Heart left ventricle (tissue), 16 donors: Measurements from ENCODE around the gene C12orf75. TPM values are rescaled to one million over a fixed set of nuclear protein-coding genes. Genes with fewer than 3 reads are reported as not detected.
"Not testable (repeated sequence)": the region's sequence is repeated elsewhere in the genome, so short reads cannot be mapped to it uniquely, and the experiment has no call there.

Source experiments
- ATAC-seq, 4 donors: fragments of 200-7000 bp; cut with Tn5 transposase; one replicate each; pipeline ENCODE4 v1.9.1; 2020 to 2022; ENCODE audit warnings: moderate library complexity in 4 of 4, mild to moderate bottlenecking in 3 of 4, moderate number of reproducible peaks in 1 of 4
- DNase-seq, 5 donors: peaks; one replicate each; pipeline ENCODE4 v3.0.0-alpha.2; 2020
- H3K27ac ChIP-seq, 12 donors: fragments of 200-600 bp; sonication (generic) in 4 of 12; one replicate each; pipeline versions ENCODE4 v1.5.0 to v1.8.0; 2016 to 2022; ENCODE audit warnings: mild to moderate bottlenecking in 2 of 12
- H3K27me3 ChIP-seq, 9 donors: fragments of 200-600 bp; sonication (generic) in 2 of 9; one replicate each; pipeline versions ENCODE4 v1.5.1 to v1.8.0; 2016 to 2022; ENCODE audit warnings: mild to moderate bottlenecking in 3 of 9
- H3K36me3 ChIP-seq, 9 donors: fragments of 200-600 bp; sonication (generic) in 2 of 9; one replicate each; pipeline versions ENCODE4 v1.5.0 to v1.8.0; 2018 to 2022; ENCODE audit warnings: mild to moderate bottlenecking in 2 of 9
- H3K4me1 ChIP-seq, 12 donors: fragments of 200-600 bp; sonication (generic) in 4 of 12; one replicate each; pipeline versions ENCODE4 v1.5.0 to v1.8.0; 2016 to 2022; ENCODE audit warnings: mild to moderate bottlenecking in 3 of 12
- H3K4me3 ChIP-seq, 12 donors: fragments of 200-600 bp; sonication (generic) in 4 of 12; one replicate each; pipeline versions ENCODE4 v1.5.0 to v1.8.0; 2017 to 2022; ENCODE audit warnings: mild to moderate bottlenecking in 9 of 12, moderate library complexity in 4 of 12
- H3K9me3 ChIP-seq, 12 donors: fragments of 200-600 bp; sonication (generic) in 4 of 12; one replicate each; pipeline versions ENCODE4 v1.5.0 to v1.8.0; 2016 to 2022; ENCODE audit warnings: mild to moderate bottlenecking in 1 of 12
- POLR2A ChIP-seq, 2 donors: fragments of 450-650 bp; IDR thresholded peaks; one replicate each; pipeline ENCODE4 v1.6.1; 2017; ENCODE audit warnings: antibody characterized with exemption in 2 of 2, mild to moderate bottlenecking in 2 of 2, moderate library complexity in 2 of 2
- WGBS, 4 donors: extraction: QIAGEN DNeasy Blood & Tissue Kit in 2 of 4; methylation state at CpG; one replicate each; pipeline versions ENCODE4 v1.1.5 to v1.1.7; 2013 to 2018; 5-methylcytosine and 5-hydroxymethylcytosine counted together
- intact Hi-C, 10 donors: fragments of 100-400 bp; cut with DNase I; formaldehyde crosslinking; loops; one replicate each; pipeline versions ENCODE4 v1.11.1 to v1.14.2; 2022
- polyA plus RNA-seq, 2 donors: library from polyadenylated mRNA; stranded (reverse); fragments of 200-250 nt; gene quantifications; one replicate each; pipeline ENCODE4 v1.2.3, GENCODE V29; 2013
- total RNA-seq, 9 donors: library from RNA; depleted of rRNA in 2 of 9; stranded (reverse); fragments of >200 nt in 2 of 9; fragmentation: NEBNext Ultra II Directional in 3 of 9; extraction: Animal tissue kit (Norgen Biotek cat#: 25700) in 3 of 9; gene quantifications; one replicate each; pipeline versions ENCODE4 v1.1.0 to v1.2.4, GENCODE V29; 2016 to 2023
- TF ChIP-seq, protein P1 (sequence below), 12 donors: fragments of 200-600 bp; sonication (generic) in 4 of 12; IDR thresholded peaks; one replicate each; pipeline versions ENCODE4 v1.5.0 to v1.8.0; 2018 to 2022; ENCODE audit warnings: antibody characterized with exemption in 12 of 12, mild to moderate bottlenecking in 5 of 12
- donor health status: ischemic (EF 13 %, LVEDD 7.1; RV severe dilation, severe dysfunction).
- donor health status: healthy with polysubstance abuse.
- donor health status: DM: no; HTN: yes; CAD: no.
- donor health status: DM: no; HTN: no; CAD: no.
- donor health status: ischemic (EF 25% LVEDD 6.9; RV normal size, moderate dysfunction).
- donor health status: ischemic (EF 25% LVEDD 5.7; RV mildly dilated, moderate dysfunction).
- donor health status: healthy.
- donor health status: DM: yes; HTN: yes; CAD: no.
- donor health status: ischemic (EF 35%, LVEDD 5.7; RV mildly dilated, moderate dysfunction).
- donor health status: nonischemic (EF 11% LVEDD 7.7; RV severe dilation, severe dysfunction).
- donor health status: DM: yes; HTN: yes; CAD: no.
- donor health status: PGD.
- donor health status: ischemic (EF 29% LVEDD 5.4; RV normal size, mild dysfunction).
- donor health status: nonischemic (EF 23%, LVEDD 6.1; RV moderate dilation, normal function).

Gene C12orf75
- total and polyA plus RNA-seq, 11 donors: 0.33 to 14.5 (median 1.4) TPM; not detected in 1

DNA sequence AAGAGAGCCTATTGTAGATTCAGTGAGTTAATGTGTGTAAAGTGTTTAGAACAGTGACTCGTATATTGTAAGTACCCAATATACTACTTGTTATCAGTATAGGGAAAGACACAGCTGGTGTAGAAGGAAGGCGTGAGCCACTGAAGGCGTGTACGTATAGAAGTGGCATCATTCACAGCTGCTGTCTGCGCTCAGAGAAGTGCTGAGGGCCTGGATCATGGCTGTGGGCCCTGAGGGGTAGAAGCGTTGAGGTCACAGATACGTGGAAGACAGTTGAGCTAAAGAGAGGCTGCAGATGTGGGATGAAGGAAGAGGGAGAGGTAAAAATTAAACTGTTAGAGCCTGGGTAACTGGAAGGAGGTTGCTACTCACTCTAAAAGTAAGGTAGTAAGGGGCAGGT lies 5.9 kb downstream of the C12orf75 start:
- H3K36me3 ChIP-seq: no peaks in the 10 kb centered on the region
- 84 to 92% (median 88%) methylated on average over 7 of the region's 7 CpGs for WGBS, 4 donors
- no peak for TF ChIP-seq POLR2A (IDR thresholded peaks at IDR 0.05)
- TF ChIP-seq, protein P1, sequence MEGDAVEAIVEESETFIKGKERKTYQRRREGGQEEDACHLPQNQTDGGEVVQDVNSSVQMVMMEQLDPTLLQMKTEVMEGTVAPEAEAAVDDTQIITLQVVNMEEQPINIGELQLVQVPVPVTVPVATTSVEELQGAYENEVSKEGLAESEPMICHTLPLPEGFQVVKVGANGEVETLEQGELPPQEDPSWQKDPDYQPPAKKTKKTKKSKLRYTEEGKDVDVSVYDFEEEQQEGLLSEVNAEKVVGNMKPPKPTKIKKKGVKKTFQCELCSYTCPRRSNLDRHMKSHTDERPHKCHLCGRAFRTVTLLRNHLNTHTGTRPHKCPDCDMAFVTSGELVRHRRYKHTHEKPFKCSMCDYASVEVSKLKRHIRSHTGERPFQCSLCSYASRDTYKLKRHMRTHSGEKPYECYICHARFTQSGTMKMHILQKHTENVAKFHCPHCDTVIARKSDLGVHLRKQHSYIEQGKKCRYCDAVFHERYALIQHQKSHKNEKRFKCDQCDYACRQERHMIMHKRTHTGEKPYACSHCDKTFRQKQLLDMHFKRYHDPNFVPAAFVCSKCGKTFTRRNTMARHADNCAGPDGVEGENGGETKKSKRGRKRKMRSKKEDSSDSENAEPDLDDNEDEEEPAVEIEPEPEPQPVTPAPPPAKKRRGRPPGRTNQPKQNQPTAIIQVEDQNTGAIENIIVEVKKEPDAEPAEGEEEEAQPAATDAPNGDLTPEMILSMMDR (IDR thresholded peaks at IDR 0.05): no peak
- no peak for DNase-seq
- H3K4me3 ChIP-seq: no peak overlapping the region
- peaks cover 0 to 13% (median 7%) of the 10 kb centered on the region in 12 donors for H3K9me3 ChIP-seq
- intact Hi-C loops: no loop called here
- H3K27me3 ChIP-seq: no peaks in the 10 kb centered on the region
- peaks cover 0 to 4% (median 0%) of the 10 kb centered on the region in 12 donors for H3K4me1 ChIP-seq
- no peak for ATAC-seq
- H3K27ac ChIP-seq: no peak overlapping the region

DNA sequence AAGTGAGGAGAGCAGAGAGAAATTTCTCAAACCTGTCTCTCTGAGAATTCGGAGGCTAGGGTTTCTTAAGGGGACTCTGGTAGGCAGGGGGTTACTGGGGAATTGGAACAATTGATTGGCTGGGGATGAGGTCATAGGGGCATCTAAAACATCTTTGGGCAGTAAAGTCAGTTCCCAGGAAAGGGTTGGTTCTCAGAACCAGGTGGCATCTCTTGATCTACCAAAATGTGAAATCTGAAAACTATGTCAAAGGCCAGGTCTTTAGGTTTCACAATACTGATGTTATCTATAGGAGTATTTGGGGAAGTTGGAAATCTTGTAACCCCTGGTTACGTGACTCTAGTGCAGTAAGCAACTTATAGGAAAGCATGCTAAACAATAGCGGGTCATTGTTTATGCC lies 6.9 kb downstream of the C12orf75 start:
- Histone ChIP-seq H3K9me3 (peaks cover 0 to 13% (median 7%) of the 10 kb centered on the region in 12 donors), H3K36me3 (no peaks in the 10 kb centered on the region), H3K4me1 (no peaks in the 10 kb centered on the region), H3K4me3 (no peak overlapping the region), H3K27me3 (no peaks in the 10 kb centered on the region), H3K27ac (no peak overlapping the region)
- DNase-seq (no peak), ATAC-seq (no peak)
- 92 to 95% (median 94%) methylated on average over 3 of the region's 3 CpGs for WGBS, 4 donors
- intact Hi-C loops: no loop called here
- TF ChIP-seq POLR2A (IDR thresholded peaks at IDR 0.05): no peak
- TF ChIP-seq, protein P1 (IDR thresholded peaks at IDR 0.05): no peak

DNA sequence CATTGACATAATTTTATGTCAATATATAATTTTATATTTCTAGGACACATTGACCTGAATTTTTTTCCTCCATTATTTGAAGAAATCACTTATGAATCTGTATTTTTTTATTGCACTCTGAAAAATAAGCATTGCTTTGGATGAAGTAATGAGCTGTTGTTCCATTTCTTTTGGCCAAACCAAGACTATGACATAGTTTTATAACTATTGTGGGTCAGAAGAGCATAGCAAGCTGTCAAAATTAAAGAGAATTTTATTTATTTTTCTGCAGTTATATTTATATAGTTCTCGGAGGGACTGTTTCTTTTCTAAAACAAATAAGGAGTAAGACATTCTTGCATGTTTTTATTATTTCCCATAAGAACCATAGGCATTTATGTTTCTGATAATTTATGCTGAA lies 8.5 kb downstream of the C12orf75 start:
- Histone ChIP-seq H3K4me1 (no peaks in the 10 kb centered on the region), H3K9me3 (peaks cover 0 to 13% (median 7%) of the 10 kb centered on the region in 12 donors), H3K4me3 (no peak overlapping the region), H3K27me3 (no peaks in the 10 kb centered on the region), H3K36me3 (no peaks in the 10 kb centered on the region), H3K27ac (no peak overlapping the region)
- ATAC-seq (no peak), DNase-seq (no peak)
- intact Hi-C loops: no loop called here
- WGBS, 4 donors: 66 to 85% (median 71%) methylated on average over 1 of the region's 1 CpG
- no peak for TF ChIP-seq POLR2A (IDR thresholded peaks at IDR 0.05)
- TF ChIP-seq, protein P1 (IDR thresholded peaks at IDR 0.05): no peak

DNA sequence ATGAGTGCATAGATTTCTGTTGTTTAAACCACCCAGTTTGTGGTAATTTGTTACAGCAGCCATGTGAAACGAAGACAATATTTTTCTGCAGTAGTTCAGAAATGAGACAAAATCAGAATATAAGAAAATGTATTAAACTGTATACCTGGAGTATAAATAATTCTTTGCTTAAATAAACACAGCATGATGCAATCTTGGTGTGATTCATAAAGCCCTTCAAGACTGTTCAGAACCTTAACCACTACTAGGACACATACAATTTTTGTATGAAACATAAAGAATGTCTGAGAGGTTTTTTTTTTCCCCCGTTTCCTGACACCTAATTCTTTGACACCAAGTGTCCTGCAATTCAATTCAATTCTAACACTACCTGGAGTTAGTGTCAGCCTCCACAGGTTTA lies 10.5 kb downstream of the C12orf75 start:
- DNase-seq (no peak), ATAC-seq (no peak)
- Histone ChIP-seq H3K36me3 (no peaks in the 10 kb centered on the region), H3K4me3 (no peak overlapping the region), H3K27ac (no peak overlapping the region), H3K9me3 (peaks cover 0 to 13% (median 7%) of the 10 kb centered on the region in 12 donors), H3K27me3 (no peaks in the 10 kb centered on the region), H3K4me1 (no peaks in the 10 kb centered on the region)
- TF ChIP-seq, protein P1 (IDR thresholded peaks at IDR 0.05): no peak
- TF ChIP-seq POLR2A (IDR thresholded peaks at IDR 0.05): no peak
- WGBS, 4 donors: 95 to 100% (median 97%) methylated on average over 2 of the region's 2 CpGs
- intact Hi-C loops: no loop called here

DNA sequence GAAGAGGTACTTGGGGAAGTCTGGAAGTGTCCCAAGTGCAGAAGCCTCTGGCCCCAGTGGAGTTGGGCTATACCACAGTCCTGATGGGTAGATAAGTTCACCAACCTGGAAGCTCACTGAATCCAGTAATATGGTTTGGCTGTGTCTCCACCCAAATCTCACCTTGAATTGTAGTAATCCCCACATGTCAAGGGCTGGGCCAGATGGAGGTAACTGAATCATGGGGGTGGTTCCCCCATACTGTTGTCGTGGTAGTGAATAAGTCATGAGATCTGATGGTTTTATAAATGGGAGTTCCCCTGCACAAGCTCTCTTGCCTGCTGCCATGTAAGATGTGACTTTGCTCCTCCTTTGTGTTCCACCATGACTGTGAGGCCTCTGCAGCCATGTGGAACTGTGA lies 11.1 kb downstream of the C12orf75 start:
- intact Hi-C loops, H3K27ac ChIP-seq, H3K36me3 ChIP-seq, H3K27me3 ChIP-seq, ATAC-seq, DNase-seq, H3K4me1 ChIP-seq, H3K4me3 ChIP-seq: not testable (repeated sequence)
- peaks cover 0 to 13% (median 7%) of the 10 kb centered on the region in 12 donors for H3K9me3 ChIP-seq
- WGBS, 4 donors: 92 to 100% (median 100%) methylated on average over 1 of the region's 1 CpG
